SK-MEL-5 (cell line): ENCODE results near the gene PTPRE. TPM values are rescaled to one million over a fixed set of nuclear protein-coding genes. Genes with fewer than 3 reads are reported as not detected.

ENCODE experiments used
- DNase-seq: peaks from one replicate; pipeline ENCODE4 v3.0.0-alpha.2; 2016; ENCODE audit warnings: low read depth, low spot score
- in situ Hi-C: cut with HindIII; loops from 2 replicates; pipeline ENCODE4 v1.10.0; 2016; ENCODE audit warnings: low sequenced_read_pairs, high pct_unique_total_duplicates, low pct_unique_long_range_greater_than_20kb
- total RNA-seq: library from RNA; depleted of rRNA; stranded (reverse); fragments of >200 nt; shearing (Covaris generic); gene quantifications from 2 replicates; pipeline ENCODE4 v1.2.3, GENCODE V29; 2014

PTPRE gene
- total RNA-seq, 1 experiment from 2014 or later: 0.03 TPM

GRCh38 chr10:127937915-127938463, 31.1 kb downstream of the PTPRE start:
- in situ Hi-C loops: no loop called here

GRCh38 chr10:127939786-127940330, 33.0 kb downstream of the PTPRE start:
- DNase-seq: no peak
- in situ Hi-C loops: no loop called here

More at GRCh38 chr10:127937915-127938463, 31.1 kb downstream of the PTPRE start:
- DNase-seq: no peak

- in situ Hi-C loops: no loop called here
- no peak for DNase-seq
Observed at GRCh38 chr10:127940866-127941640, 34.1 kb downstream of the PTPRE start.

- in situ Hi-C loops: no loop called here
- no peak for DNase-seq
Observed at GRCh38 chr10:127942811-127943210, 35.9 kb downstream of the PTPRE start.

- no peak for DNase-seq
- in situ Hi-C loops: no loop called here
Observed at GRCh38 chr10:127943336-127943910, 36.5 kb downstream of the PTPRE start.

- in situ Hi-C loops: no loop called here
- DNase-seq: no peak
Observed at GRCh38 chr10:127944256-127944655, 37.4 kb downstream of the PTPRE start.

GRCh38 chr10:127945341-127945758, 38.4 kb downstream of the PTPRE start:
- in situ Hi-C loops: no loop called here

GRCh38 chr10:127945948-127946711, 39.2 kb downstream of the PTPRE start:
- in situ Hi-C loops: no loop called here
- no peak for DNase-seq

More at GRCh38 chr10:127945341-127945758, 38.4 kb downstream of the PTPRE start:
- DNase-seq: no peak

GRCh38 chr10:127947211-127947610, 40.3 kb downstream of the PTPRE start:
- DNase-seq: no peak
- in situ Hi-C loops: no loop called here

- DNase-seq: no peak
- in situ Hi-C loops: no loop called here
Observed at GRCh38 chr10:127948791-127949190, 41.9 kb downstream of the PTPRE start.

- in situ Hi-C loops: no loop called here
- DNase-seq: no peak
Observed at GRCh38 chr10:127949831-127950230, 42.9 kb downstream of the PTPRE start.

GRCh38 chr10:127951861-127952574, 45.1 kb downstream of the PTPRE start:
- in situ Hi-C loops: no loop called here
- no peak for DNase-seq

GRCh38 chr10:127952575-127952869, 45.6 kb downstream of the PTPRE start:
- DNase-seq: no peak
- in situ Hi-C loops: no loop called here

- in situ Hi-C loops: no loop called here
- DNase-seq: no peak
Observed at GRCh38 chr10:127952918-127953317, 46.0 kb downstream of the PTPRE start.

- in situ Hi-C loops: no loop called here
- no peak for DNase-seq
Observed at GRCh38 chr10:127953876-127954275, 47.0 kb downstream of the PTPRE start.

GRCh38 chr10:127959428-127959827, 52.5 kb downstream of the PTPRE start:
- in situ Hi-C loops: no loop called here
- DNase-seq: no peak

GRCh38 chr10:127961071-127961470, 54.2 kb downstream of the PTPRE start:
- in situ Hi-C loops: no loop called here
- no peak for DNase-seq

- in situ Hi-C loops: no loop called here
- no peak for DNase-seq
Observed at GRCh38 chr10:127962205-127962604, 55.3 kb downstream of the PTPRE start.
